GM19463 (cell line): ENCODE measurements around the gene CFL1.
A peak's percentile ranks its signal among the peaks of the same experiment; 100 is the strongest.

Experiments
- ATAC-seq: cut with Tn5 transposase; IDR thresholded peaks from one replicate; pipeline ENCODE4 v1.9.1; 2021; ENCODE audit warnings: mild to moderate bottlenecking, moderate library complexity; ENCODE audit not compliant: unreplicated experiment

CFL1 gene

DNA sequence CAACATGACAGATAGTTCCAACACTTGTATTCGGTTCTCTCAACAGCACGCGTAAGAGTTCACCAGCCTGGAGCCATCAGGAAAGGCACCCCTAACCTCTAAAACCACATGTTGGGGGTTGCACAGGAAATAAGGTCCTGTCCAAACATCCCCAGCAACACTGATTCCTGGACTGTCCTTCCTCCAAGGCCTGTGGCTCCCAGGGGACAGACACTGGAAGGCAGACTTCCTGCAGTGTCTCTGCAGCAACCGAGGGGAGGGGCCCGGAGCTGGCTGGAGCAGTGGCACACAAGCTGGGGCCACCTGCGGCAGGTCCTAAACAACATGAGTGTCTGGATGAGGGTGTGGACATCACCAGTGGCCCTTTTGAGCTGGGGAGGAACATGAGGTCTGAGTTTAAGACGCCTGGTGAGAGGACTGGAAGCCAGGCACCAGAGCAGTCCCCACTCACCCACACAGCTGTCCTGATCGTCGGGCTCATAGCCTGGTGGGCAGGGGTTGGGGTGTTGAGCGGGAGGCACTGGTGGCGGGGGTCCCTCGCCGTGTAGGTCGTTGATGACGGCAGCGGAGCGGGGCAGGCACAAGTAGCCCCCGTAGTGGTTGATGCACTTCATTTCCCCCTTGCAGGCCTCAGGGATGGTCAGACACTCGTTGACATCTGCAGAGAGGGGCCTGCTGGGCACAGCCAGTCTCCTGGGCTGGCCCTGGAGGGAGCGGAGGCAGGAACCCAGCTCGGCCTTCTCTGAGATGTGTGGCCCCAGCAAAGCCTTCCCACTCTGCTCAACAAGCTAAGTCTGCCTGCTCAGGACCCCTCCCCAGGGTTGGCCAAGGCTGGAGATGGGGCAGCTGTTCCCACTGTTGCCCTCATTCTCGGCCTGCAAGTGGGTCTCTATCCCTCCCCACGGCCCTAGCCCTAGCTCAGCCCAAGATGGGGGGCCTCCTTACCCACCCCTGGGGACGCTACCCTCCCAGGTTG is 13.0 kb upstream of the CFL1 start:
- no peak for ATAC-seq

DNA sequence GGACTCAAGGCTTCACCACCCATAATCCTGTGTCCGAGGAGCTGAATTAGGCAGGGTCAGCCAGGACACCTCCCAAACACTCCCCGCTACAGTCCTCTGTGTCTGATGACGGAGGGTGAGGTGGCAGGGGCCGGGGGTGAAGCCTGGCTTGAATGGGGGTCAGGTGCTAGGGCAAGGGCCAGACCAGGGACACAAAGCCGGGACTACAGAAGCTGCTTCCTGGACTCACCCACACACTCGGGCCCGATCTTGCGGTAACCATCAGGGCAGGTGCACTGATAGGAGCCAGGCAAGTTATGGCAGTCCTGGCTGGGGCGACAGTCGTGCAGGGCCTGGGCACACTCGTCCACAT is 12.3 kb upstream of the CFL1 start:
- no peak for ATAC-seq

DNA sequence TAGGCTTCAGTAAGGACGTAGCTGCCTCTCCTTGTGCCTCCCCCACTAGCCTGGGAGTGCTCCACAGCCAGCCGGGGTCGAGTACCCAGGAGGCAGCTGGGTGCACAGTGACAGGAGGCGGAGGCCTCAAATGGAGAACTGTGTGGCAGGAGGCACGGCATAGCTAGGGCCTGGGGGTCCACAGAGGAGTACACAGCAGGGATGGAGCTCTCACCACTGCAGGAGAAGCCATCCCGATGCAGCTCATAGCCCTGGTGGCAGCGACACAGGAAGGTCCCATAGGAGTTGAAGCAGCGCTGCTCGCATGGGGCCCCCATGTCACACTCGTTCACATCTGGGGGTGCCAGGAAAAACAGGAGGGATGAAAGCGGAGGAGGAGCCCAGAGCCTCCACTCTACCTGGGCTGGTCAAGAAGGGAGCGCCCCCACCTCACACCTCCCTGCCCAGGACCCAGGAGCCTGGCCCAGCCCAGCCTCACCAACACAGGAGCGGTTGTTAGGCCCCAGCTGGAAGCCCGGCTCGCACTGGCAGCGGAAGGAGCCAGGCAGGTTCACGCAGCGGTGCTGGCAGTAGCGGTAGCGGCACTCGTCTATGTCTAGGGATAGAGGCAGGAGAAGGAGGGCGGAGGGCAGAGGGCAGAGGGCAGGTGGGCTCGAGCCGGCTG is 11.8 kb upstream of the CFL1 start:
- ATAC-seq, result no peak

DNA sequence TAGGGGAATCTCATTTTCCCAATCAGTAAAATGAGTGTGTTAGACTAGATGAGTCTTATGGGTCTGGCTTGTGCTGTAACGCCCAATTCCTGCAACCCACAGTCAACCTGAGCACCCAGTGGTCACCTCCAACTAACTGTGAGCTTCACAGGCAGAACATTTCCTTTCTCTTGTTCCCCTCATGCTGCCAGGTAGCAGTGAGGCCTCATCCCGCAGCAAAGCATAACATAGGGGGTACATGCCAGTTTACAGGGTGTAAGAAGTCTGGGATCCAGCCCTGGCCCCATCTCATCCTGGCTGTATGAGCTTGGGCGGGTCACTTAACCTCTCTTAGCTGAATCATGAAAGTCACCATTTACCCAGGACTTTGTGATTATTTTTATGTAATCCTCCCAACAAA is 10.9 kb upstream of the CFL1 start:
- ATAC-seq, result no peak

DNA sequence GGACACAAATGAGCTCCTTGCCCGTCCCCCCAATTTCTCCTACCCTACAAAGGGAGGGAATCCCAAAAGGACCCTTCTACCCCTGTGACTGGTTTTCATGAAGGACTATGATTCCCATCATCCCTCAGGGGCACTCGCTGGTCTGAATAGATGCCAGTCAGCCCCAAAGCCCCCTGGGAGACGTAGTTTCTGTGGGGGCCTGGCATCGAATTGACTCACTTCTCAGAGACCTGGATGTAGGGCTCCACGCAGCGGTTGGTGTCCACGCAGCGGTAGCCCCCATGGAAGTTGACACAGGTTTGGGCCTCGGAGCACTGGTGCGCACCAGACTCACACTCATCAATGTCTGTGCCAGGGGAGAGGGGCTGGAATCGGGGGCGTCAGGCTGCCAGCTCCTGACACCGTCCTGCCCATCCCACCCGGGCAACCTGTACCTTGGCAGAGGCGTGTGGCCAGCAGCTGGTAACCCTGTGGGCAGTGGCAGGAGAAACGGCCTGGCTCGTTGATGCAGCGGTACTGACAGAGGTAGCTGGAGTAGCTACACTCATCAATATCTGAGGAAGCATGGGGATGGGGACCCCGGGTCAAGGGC is 10.2 kb upstream of the CFL1 start:
- no peak for ATAC-seq

DNA sequence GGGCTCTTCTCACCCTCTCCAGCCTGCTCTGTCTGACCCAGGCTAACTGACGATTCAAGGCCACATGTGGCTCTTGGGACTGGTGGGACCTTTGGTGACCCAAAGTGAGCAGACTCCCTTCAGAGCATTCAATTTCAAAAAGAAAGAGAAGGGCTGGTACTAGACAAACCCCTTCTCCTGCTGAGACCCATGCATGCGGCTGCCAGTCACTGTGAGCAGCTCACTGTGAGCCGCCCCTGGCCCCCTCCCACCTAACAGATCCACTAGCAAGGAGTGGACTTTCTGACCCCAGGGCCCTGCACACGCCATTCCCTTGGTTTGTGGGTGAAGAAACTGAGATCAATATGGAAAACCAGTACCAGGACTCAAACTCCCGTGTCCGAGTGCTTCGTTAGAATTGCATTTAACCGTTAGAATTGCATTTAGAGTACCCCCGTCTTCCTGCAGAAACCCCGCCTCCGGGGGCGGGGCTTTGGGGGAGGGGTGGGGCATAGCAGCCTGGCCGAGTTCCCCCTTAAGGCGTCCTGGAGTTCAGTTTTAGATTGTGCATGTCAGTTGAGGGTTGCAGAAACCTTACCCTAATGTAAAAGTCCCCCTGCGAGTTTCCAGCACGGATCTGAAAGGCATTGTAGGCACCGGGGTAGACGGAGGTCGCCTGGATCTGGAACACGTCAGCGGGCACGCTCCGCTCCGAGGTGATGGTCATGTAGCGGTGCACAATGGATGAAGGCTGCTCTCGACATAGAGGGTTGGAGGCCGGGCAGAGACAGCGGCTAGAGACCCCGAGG is 9.5 kb upstream of the CFL1 start:
- no peak for ATAC-seq

DNA sequence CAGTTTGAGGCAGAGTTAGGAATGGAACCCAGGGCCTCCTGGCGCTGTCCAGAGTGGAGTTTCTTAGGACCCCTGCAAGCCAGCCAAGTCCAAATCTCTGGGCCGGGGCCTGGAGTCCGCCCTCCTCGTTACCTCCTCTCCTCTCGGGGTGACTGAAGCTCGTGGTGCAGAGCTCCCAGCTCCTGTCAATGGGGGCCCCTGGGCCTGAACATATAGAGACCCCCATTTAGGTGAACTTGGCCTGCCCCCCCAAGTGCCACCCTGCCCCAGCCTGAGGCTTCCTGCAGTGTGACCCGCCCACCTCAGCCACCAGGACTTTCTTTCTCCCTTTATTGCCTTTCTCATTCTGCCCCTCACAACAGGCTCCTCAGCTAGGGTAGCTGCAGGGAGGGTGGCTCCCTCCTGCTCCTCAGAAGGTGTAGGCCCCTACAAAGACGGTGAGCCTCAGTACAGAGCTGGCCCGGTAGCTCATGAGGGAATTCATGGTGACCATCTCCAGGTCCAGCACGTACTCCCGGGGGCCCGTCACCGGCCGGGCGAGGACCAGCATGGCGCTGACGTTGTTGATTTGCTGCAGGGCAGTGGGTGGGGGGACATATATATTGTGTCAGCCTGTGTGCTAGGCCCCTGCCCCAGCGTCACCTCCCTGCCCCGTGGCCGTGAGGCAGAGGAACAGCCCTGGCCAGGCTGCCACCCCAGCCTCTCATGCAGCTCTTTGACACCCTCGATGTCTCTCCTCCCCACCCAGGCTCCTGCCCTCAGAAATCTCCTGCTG is 8.7 kb upstream of the CFL1 start:
- ATAC-seq, result no peak

DNA sequence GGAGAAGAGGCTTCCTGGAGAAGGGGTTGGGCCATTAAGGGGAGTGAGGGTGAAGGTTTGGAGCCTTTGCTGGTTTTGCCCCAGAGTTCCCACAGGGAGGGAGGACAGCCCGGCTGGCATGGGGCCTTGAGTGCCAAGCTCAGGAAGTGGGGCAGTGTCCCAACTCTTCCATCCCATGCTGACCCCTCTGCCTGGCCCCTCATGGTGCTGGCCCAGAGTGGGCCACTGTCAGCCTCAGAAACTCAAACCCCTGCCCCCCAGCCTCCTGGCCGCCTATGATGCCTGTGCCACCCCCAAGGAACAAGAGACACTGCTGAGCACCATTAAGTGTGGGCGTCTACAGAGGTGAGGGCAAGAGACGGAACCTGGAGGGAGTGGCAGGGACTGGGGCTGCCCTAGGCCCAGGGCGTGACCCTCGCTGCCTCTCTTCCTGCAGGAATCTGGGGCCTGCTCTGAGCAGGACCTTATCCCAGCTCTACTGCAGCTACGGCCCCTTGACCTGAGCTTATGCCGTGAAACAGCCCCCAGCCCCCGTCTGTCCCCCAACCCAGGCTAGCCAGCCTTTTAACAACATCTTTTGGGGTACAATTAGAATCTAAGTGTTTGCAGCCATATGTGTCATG is 7.7 kb upstream of the CFL1 start:
- no peak for ATAC-seq

DNA sequence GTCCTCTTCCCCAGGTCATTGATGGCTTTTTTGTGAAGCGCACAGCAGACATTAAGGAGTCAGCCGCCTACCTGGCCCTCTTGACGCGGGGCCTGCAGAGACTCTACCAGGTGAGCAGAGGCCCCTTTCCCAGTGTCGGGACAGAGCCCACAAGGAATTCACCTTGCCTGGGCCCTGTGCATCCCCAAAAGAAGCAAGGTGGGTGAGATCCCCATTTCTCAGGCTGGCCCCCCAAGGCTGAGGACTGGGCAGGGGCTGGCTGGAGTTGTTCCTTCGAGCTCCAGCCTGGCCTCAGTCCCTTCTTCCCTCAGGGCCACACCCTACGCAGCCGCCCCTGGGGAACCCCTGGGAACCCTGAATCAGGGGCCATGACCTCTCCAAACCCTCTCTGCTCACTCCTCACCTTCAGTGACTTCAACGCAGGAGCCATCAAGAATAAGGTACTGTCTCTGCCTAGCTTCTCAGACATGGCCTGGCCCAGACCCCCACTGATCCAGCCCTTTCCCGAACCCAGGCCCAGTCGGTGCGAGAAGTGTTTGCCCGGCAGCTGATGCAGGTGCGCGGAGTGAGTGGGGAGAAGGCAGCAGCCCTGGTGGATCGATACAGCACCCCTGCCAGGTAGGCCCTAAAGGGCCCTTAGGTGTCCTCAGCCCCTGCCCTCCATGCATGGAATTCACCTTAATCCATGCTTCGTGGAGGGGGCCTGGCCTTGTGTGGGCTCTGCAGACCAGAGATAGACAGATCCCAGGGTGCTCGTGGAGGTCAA is 6.9 kb upstream of the CFL1 start:
- no peak for ATAC-seq

DNA sequence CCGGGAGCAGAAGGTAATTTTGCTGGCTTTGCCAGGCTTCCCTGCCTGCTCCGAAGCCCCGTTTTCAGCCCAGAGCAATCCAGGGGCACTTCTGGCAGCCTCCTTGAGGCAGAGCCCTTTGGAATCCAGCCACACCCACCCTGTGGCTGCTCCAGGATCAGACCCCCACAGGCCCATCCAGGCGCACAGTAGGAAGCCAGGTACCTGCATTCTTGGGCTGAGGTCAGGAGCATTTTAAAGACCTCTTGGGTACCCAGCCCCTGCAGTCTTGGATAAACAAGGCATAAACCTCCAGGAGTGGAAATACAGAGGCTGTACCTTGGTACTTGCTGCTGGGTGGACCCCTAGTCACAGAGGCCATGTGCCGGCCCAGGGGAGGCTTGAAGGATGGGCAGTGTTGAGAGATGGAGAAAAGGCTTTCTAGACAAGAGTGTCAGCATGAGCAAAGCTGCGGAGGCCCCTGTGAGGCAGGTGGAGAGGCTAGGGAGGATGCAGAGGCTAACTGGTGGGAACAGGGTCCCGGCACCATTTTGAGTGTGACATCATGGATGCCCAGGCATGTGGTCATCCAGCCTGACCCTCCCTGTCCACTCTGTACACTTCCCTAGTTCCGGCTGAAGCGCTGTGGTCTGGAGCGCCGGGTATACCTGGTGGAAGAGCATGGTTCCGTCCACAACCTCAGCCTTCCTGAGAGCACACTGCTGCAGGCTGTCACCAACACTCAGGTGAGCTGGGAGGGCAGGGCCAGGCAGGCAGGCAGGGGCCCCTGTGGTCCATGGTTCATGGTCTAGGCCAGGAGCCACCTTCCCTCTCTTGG is 6.1 kb upstream of the CFL1 start:
- no peak for ATAC-seq

DNA sequence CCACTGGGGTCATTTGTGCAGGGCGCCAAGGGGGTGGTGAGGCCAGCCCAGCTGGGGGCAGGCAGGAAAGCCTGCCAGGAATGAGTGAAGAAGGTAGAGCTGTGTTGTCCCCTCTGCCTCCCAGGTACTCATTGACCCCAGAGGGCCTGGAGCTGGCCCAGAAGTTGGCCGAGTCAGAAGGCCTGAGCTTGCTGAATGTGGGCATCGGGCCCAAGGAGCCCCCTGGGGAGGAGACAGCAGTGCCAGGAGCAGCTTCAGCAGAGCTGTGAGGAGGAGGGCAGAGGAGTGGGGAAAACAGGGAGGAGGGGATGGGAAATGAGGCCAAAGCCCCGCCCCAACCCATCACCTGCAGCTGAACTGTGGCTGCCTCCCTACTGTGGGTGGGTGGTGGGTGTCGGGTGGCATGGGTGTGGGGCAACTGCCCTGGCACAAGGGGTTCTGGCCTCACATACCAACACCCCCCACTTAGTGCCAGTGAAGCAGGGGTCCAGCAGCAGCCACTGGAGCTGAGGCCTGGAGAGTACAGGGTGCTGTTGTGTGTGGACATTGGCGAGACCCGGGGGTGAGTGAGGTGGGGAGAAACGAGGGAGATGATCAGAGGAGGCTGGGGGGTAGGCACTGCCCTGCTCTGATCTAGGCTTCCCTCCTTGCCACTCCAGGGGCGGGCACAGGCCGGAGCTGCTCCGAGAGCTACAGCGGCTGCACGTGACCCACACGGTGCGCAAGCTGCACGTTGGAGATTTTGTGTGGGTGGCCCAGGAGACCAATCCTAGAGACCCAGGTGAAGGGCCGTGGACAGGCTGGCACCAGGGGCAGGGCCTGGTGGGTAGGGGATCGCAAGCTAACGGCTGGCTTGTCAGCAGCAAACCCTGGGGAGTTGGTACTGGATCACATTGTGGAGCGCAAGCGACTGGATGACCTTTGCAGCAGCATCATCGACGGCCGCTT is 5.2 kb upstream of the CFL1 start:
- ATAC-seq, result no peak

DNA sequence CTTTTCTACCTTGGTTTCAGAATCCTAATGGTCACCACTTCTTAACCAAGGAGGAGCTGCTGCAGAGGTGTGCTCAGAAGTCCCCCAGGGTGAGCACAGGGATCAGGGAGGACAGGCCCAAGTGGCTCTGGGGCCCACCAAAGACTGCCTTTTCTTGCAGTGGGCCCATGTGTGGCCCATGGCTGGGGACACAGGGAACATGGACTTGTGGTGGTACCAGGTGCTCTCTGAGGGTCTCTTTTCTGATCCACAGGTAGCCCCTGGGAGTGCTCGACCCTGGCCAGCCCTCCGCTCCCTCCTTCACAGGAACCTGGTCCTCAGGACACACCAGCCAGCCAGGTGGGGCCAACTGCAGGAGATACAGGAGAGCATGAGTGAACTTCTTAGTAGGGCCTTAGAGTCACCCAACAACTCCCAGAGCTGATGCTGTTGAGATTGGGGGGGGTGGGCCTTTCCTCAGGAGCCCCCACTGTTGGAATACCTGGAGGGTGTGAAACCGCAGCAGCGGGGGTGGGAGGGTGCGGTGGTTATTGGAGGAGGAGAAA is 4.3 kb upstream of the CFL1 start:
- no peak for ATAC-seq

DNA sequence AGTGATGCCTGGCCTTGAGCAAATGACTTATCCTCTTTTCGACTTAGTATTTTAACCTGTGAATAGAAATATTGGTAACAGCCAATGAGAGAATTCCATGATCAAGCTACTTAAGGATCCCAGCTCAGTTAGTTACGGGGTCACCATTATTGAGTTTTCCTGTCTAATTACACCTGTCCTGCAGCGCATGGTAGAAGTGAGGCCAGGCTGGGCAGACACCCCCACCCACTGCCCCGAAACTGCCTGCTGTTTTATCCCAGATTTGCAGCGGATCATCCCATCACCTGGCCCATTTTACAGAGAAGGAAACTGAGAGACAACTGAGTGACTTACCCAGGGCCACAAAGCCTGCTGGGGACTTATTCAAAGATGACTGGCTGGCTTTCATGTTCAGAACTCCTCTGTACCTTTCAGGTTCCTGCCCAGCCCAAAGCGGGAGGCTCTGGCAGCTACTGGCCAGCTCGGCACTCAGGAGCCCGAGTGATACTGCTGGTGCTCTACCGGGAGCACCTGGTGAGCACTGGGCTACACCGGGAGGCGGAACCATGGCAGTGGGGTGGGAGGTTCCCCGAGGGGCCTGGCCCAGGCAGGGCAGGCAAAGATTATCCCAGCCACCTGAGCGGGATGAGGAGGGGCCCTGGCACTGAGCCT is 3.7 kb upstream of the CFL1 start:
- ATAC-seq, result no peak

DNA sequence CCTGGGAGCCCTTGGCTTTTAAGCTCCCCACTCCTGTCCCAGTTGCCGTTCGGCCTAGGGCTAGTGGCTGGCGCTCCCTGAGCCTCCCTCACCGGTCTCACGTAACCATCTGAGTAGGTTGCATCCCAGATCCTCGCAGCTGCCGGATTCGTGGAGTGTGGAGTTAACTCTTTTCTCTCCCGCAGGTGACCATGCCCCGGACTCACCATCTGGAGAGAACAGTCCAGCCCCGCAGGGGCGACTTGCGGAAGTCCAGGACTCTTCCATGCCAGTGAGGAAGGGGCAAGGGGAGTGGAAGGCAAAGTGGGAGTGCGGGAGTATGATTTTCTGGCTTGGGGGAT is 3.2 kb upstream of the CFL1 start:
- ATAC-seq, result no peak

DNA sequence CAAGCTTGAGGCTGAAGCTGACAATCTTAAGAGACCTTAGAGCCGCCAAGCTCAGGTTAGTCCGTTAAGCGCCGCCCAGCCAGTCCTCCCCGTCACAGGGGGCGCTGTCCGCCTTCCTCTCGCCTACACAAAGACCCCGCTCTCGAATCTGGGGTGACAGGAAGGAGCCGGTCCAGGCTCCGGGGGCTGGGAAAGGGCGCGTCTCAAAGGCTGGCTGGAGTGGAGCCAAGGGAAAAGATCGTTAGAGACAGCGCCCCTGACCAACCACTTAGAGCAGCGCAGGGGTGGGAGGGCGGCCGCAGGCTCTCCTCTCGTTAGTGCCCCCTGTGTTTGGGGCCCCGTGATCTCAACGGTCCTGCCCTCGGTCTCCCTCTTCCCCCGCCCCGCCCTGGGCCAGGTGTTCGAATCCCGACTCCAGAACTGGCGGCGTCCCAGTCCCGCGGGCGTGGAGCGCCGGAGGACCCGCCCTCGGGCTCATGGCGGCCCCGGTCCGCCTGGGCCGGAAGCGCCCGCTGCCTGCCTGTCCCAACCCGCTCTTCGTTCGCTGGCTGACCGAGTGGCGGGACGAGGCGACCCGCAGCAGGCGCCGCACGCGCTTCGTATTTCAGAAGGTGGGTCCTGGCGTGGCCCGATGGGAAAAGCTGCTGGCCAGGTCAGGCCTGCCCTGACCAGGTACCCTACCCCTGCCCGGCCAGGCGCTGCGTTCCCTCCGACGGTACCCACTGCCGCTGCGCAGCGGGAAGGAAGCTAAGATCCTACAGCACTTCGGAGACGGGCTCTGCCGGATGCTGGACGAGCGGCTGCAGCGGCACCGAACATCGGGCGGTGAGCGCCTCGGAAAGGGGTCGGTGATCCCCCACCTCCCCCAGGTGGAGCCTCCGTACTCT is 2.5 kb upstream of the CFL1 start, which contains the start of gene MUS81:
Gene MUS81, plus strand, starts transcription at position 156 of the 887 bp plus-strand sequence. Its CDS starts 321 bp downstream, at position 477.
- ATAC-seq, result peak; percentile 25
